Activated T-helper 1 cell treated with Interleukin-2 at 50 U/mL for 16 hours (primary cell): Measurements from ENCODE around the gene ABCA13.
"Not testable (repeated sequence)": the region's sequence is repeated elsewhere in the genome, so short reads cannot be mapped to it uniquely, and the experiment has no call there.

Experiments
- DNase-seq: peaks from one replicate; pipeline ENCODE4 v3.0.0-alpha.2; 2020; ENCODE audit warnings: low read depth

ABCA13 gene

DNA sequence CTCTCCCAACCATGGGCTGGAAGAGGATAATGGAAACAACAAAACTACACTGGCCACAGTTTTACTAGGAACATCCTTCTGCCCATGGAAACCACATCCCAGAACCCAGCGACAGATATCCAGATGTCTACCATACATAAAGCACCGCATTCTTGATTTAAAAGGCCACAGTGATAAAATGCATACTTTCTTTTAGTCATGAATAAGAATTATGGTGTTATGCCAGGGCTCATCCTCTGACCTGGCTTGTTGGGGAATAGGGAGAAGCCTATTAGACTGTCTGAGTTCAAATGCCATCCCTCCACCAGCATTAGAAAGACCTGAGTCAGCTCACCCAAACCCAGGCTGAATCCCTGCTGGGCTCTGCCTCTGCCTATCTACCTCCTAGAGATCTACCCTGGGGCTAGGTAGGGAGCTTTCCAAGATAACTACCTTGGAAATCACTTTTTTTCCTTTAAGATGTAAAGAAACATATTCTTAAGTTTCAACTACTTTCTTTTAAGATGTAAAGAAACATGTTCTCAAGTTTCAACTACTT, 5.2 kb downstream of the ABCA13 start:
- DNase-seq, result no peak

DNA sequence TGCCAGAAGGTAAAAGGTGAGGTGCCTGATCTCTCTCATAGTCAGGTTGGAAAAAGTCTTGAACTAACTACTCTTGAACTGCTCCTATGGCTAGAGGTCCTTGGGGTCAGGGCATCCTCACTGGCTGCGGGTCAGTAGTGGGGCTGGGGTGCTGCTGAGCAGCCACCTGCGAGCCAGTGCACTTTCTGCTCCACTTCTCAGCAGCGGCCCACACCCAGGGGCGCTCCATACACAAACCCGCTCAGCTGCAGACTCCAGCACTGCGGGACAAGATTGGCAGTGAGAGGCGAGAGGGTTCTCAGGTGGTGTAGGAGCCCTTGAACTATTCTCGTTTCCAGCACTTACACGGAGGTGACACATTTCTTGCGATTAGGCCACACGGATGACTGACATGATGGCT, 6.0 kb downstream of the ABCA13 start:
- no peak for DNase-seq

DNA sequence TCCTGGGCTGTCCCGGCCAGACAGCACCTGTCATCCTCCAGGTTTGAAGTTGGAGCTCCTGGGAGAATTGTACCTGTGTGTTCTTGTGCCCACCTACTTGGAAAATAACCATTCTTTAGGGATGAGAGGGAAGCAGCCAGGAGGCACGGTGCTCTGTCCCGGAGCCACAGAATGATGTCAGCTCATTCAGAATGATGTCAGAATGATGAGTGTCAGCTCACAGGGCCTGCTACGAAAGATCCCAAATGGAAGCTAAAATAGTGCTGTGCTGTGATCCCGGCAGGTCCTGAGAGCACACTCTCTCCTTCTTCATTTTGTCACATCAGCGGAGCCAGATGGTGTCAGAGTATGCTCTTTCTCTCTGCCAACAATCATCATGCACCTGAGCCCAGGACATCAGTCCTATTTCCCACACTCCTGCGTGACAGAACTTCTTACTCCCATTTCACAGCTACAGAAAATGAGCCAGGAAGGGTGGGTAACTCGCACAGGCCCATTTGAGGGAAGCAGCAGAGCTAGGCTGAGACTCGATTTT, 8.3 kb downstream of the ABCA13 start:
- DNase-seq, result no peak

DNA sequence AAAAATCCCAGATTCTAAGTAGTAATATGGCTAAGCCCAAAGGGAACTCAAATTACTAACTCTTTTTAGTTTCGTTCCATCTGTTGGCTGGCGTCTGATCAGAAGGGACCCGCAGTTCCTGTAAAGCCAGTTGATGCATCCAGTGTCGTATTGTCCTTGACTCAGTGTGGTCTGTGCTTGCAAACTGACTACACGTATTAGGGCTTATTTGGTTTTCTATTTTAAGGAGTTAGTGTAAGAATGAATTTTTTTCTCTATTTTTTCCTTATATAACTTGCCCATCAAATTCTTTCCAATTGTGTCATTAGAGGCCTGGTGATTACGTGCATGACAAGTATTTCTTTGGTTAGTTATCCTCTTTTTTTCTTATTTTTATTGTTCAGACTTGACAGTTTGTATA, 9.7 kb downstream of the ABCA13 start:
- DNase-seq, result no peak

DNA sequence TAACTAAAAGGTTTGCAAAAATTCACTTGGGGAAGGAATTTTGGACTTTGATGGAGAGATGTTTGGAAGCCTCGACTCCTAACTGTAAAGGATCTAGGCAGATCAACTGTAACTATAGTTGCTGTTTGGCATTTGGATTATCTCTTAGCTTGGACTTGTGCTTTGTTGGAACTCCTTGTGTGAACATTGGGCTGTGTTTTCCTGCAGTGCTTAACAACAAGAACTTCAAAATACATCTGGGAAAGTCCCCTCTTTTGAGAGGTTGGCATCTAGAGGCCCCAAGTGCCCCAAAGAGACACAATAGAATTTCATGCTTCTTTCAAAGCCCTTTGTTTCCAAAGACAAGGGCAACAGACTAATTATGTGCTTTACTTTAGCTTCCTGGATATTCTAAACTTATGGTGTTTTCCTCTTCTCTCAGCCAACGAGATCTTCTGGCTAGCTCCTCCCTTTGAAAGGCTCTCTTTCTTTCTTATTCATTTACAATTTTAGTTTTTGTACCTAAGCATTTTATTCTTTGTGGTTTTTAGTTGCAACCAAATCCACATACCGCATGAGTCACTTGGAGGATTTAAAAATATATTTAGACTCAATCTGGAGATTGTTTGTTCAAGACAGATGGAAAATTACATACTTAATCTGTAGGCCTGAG, 11.6 kb downstream of the ABCA13 start:
- no peak for DNase-seq

DNA sequence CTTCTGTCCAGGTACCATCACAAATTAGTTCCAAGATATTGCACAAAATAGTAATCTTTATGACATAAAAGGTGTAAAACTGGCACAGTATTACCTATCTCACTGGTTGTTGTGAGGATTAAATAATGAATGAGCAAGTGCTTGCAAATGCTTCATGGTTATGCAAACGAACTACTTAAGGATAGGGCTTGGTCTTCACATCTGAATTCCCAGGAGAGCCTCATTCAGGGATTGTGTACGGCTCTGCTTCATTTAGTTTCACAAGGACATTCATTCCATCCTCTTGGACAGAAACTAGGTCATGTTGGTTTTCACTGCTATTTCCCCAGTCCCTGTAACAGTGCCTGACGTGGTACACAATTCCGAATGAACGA, 12.1 kb downstream of the ABCA13 start:
- no peak for DNase-seq

DNA sequence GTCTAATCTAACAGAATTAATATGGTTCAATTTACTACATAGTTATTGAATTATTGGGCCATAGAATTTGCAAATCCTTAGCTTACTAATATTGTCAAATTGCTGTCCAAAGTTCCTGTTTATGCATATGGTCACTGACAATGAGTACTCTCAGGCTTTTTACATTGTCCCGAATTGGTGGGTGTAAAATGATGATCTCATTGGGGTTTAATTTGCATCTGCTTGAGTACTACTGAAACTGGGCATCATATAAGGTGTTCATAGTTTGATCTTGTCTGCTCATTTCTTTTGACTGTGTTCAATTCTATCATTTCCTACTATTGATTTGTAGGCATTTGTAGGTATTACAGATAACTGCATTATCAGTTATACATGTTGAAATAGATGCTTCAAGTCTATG, 12.7 kb downstream of the ABCA13 start:
- no peak for DNase-seq

DNA sequence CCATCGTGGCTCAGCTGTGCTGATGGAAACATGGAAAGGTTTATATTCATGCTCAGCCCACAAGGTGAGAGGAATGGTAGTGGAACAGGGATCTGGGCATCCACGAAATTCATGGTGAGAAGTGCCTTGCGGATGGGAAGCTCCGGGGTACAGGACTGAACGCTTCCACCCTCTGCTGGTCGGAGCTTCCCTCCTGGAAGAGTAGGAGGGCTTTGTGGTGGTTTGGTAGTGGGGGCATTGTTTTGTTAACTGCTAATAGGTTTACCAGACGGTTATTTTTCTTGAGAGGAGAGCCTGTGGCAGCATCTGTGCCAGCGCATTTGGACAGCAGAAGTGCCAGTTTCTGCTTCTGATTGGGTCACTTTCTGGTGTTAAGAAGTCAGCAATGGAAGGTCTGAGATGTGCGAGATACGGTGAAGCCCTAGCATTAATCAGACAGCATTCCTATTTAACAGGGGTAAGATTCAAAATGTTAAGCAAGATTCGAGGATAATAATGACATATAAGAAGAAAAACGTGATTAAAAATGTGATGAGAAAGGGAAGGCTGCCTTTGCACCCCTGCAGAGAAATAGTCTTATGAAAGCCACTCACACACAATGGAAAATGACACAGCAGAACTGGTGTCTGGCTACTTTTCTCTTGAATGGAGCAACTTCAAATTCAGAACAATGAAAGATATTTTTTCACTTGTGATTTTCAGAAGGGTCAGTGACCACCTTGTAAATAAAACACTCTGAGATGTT, 17.7 kb downstream of the ABCA13 start:
- DNase-seq, result no peak

DNA sequence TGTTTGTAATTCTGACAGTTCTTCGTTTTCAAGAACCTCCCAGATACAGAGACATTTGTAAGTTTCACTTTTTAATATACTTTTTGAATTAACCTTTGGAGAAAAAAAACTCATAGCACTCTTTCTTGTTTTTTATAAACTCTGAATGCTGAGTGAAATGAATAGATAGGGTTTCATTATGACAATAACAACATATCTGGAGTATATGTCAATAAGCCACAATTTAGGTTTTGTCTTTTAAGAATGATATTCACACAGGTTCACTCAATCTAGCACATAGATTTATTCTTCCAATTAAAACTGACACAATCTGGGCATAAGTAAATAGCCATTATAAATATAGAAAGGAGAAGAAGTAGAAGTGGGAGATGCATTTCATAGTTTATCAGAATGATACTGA, 21.7 kb downstream of the ABCA13 start:
- DNase-seq, result no peak

DNA sequence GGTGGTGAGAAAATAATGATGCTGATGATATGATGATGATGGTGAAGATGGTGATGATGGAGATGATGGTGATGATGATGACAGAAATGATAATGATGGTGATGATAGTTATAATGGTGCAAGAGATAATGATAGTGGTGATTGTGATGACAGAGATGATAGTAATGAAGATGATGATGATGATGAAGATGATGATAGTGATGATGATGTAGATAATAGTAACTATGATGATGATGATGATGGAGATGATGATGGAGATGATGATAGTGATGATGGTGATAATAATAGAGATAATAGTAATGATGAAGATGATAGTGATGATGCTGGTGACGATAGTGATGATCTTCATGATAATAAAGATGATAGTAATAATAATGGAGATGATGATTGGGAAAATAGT, 22.2 kb downstream of the ABCA13 start:
- DNase-seq, result no peak

DNA sequence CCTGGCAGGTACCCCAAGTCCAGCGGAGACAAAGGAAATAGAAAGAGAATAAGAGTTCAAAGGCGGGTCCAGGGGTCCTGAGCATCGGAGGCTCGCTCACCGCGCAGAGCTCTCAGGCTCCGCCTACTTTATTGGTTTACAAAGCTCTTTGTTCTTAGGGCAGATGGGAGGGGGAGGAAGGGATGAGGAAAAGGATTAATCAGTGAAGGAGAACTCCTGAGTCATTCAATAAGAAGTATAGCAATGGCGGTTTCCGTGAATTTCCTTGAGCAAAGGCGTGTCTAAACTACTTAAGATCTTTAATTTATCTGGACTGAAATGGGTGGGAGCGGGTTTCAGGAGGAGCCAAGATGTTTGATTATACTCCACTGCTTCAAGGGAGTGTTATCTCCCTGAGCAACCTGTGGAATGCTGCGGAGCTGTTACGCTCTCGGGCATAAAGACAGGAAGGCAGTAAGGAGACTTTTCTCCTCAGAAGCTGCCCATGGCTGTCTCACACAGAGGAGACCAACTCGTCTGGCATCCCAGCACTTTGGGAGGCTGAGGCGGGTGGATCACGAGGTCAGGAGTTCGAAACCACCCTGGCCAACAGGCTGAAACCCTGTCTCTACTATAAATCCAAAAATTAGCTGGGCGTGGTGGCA, 29.8 kb downstream of the ABCA13 start:
- DNase-seq, result not testable (repeated sequence)

DNA sequence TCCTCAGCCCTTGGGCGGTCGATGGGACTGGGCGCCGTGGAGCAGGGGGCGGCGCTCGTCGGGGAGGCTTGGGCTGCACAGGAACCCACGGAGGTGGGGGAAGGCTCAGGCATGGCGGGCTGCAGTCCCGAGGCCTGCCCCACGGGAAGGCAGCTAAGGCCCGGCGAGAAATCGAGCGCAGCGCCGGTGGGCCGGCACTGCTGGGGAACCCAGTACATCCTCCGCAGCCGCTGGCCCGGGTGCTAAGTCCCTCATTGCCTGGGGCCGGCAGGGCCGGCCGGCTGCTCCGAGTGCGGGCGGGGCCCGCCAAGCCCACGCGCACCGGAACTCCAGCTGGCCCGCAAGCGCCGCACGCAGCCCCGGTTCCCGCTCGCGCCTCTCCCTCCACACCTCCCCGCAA, 31.7 kb downstream of the ABCA13 start:
- DNase-seq, result not testable (repeated sequence)

DNA sequence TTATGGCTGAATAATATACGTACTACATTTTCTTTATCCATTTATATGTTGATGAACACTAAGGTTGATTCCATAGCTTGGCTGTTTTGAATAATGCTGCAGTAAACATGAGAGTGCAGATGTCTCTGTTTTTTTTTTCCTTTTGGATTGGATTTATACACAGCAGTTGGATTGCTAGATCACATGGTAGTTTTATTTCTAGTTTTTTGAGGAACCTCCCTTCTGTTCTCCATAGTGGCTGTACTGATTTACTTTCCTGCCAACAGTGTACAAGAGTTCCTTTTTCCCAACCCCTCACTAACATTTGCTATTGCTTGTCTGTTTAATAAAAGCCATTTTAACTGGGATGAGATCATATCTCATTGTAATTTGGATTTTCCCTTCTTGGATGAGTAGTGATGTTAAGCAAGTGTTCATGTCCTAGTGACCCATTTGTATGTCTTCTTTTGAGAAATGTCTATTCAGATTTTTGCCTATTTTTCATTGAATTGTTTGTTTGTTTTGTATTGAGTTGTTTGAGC, 36.0 kb downstream of the ABCA13 start:
- DNase-seq, result no peak

DNA sequence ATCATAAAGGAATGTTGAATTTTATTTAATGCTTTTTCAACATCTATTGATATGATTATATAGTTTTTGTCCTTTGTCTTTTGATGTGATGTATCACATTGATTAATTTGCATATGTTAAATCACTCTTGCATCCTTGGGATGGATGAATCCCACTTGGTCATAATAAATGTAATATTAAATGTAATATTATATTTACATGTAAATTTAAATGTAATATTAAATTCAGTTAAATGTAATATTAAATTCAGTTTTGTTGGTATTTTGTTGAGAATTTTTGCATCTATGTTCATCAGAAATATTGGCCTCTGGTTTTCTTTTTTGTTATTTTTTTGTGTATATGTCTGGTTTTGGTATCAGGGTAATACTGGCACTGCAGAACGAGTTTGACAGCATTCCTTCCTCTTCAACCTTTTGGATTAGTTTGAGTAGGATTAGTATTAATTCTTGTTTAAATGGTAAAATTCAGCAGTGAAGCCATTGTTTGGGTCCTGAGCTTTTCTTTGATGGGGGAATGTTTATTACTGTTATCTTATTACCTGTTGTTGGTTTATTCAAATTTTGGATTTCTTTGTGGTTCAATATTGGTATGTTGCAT, 37.8 kb downstream of the ABCA13 start:
- no peak for DNase-seq

DNA sequence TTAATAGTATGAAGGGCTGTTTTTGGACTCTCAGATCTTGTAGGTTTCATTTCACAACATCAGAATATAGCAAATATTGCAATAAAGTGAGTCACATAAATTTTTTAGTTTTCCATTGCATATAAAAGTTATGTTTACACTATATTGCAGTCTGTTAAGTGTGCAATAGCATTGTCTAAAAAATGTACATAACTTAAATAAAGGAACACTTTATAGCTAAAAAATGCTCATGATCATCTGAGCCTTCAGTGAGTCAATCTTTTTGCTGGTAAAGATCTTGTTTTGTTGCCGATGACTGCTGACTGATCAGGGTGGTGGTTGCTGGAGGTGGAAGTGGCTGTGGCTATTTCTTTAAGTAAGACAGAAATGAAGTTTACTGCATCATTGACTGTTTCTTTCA, 42.0 kb downstream of the ABCA13 start:
- DNase-seq, result no peak

DNA sequence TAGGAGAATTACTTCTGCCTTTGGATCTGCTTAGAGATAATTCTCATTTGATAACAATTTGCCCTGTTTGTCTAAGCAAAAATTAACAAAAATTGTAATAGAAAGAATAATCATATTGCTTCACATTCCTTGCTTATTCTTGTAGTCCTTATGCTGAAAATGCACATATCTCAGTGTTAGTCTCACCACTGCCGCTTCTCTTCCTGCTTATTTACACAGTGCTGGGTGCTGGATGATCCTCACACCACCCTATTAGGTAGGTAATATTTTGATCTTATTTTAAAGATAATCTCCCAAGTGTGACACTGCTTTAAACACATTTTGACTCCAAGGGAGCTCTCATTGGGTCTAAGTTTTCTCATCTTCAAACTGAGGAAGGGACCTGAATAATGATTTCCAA, 46.0 kb downstream of the ABCA13 start:
- no peak for DNase-seq

DNA sequence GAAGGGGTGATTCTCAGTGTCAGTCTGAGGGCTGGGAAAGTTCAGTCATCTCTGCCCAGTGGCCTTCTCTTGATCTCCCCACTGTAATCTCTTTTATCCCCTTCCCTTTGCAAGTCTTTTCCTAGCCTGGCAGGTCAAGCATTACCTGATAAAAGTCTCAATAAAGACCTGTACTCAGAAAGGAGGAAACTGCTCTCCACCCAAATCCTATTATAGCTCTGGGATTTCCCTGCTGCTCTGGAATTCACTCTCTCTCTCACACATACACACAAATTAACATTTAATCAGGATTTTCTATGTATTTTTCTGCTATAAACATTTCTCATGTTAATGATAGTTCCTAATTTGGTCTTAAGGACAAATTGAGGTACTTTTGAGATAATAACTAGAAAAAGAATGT, 46.5 kb downstream of the ABCA13 start:
- DNase-seq, result no peak

DNA sequence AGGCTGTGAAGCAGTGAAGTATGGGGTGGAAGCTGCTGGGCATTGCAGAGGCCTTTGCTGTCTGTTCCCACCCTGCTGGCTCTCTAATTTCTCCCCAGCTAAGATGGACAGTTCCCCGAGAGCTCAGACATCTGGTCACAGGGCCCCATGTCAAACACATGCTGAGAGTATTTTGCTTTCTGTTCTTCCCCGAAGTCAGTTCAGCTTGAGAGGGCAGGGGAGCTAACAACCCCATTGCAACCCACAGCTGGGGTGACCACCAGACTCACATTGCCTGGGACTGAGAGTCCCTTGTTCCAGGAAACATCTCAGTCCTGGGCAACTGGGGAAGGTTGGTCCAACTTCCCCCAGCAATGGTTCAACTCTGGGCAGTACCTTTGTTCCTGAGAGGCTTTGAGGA, 52.8 kb downstream of the ABCA13 start:
- no peak for DNase-seq

DNA sequence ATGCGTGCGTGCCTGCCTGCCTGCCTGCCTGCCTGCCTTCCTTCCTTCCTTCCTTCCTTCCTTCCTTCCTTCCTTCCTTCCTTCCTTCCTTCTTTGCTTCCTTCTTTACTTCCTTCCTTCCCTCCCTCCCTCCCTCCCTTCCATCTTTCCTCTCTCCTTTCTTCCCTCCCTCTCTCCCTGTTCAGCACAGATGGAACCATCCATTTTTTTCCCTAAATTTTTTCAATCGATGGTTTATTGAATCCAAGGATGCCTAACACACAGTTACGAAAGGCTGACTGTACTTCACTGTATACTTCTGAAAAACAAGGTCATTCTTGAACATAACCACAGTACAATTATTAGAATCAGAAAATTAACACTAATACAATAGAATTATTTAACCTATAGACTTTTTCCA, 53.8 kb downstream of the ABCA13 start:
- no peak for DNase-seq

DNA sequence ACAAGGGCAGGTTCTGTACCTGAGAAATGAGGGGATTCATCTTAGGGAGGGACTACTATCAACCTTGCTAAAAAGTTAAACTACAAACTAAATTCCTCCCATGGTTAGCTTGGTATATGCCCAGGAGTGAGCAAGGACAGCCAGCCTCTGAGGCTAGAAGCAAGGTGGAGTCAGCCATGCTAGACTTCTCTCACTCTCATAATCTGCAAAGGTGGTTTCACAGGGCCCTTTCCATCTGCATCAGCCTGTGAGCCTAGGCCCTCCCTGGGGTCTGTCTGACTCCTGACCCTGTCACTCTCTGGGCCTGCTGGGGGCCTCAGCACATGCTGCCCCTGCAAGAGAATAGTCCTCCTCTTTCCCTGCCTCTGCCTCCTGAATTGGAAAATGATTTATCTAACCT, 66.1 kb downstream of the ABCA13 start:
- DNase-seq, result no peak

DNA sequence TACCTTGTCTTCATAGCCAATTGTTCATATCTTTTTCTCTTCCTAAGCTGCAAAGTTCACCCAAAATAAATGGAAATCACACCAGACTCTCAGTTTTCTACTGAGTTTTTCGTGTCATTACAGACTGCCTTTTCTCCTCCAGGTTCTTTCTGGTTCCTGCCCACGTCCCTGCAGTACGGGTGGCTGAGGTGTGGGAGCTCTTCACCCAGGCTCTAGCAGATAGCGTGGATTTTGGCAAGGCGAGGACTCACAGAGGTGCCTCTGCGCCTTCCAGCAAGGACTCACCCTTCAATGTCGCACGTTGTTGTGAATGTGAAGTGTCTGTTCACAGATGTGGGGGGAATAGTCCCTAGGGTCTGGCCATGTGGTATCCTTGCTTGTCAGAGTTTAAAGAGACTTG, 71.6 kb downstream of the ABCA13 start:
- no peak for DNase-seq

DNA sequence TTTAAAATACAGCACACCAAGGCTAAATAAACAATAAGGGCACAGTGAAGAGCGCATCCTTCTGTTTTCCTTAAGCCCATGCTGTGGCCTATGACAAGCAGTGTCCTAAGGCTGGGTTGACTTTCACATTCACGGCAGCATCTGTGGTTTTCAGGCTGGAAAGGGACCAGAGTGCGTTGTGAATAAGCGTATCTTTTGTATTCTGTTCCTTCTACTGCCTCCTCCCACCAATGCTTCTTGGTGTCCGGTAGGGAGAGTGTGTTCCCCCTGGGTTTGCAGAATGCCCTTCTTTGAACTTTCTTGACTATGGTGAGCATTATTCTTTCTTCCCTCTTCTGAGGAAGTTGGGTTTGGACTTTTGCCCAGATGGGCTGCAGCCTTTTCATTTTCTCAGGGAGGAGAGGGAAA, 73.6 kb downstream of the ABCA13 start:
- no peak for DNase-seq
